A549 (cell line): Measurements from ENCODE around the gene CFHR4. TPM values are rescaled to one million over a fixed set of nuclear protein-coding genes. Genes with fewer than 3 reads are reported as not detected.

ENCODE experiments used
- ATAC-seq, 2 experiments: fragments of 200-7000 bp in 1 of 2; fragments of >200 bp in 1 of 2; cut with Nextera tagmentation in 1 of 2; cut with Tn5 transposase in 1 of 2; 3 replicates each; pipeline versions ENCODE4 v1.8.0 to v1.9.1; 2018 to 2020; ENCODE audit warnings: mild to moderate bottlenecking in 1 of 2, moderate library complexity in 1 of 2
- CTCF ChIA-PET: fragments of 300-600 bp; sonication (Branson Sonifier 250); formaldehyde crosslinking; extraction: SDS; loops from one replicate; lab custom pipeline; 2021; ENCODE audit warnings: antibody characterized with exemption, inconsistent platforms; lab: Yijun Ruan, JAX
- POLR2A ChIA-PET: fragments of 350-600 bp; formaldehyde crosslinking; extraction: SDS; loops from one replicate; lab custom pipeline; 2021; ENCODE audit warnings: antibody characterized with exemption, inconsistent platforms; lab: Yijun Ruan, JAX
- DNase-seq, 2 experiments: peaks; one replicate each; pipeline versions ENCODE4 v3.0.0 to v3.0.0-alpha.2; 2011 to 2016; ENCODE audit warnings: low read depth in 1 of 2, low spot score in 1 of 2
- FAIRE-seq: peaks from 2 replicates; lab custom pipeline; 2011; peaks lifted over from hg19 to GRCh38; lab: Jason Lieb, UNC
- H3K27ac ChIP-seq, 2 experiments: fragments of >200 bp; sonication (Bioruptor Twin); formaldehyde crosslinking; 3 replicates each; pipeline ENCODE4 v1.5.1; 2016 to 2017
- H3K4me1 ChIP-seq: fragments of >200 bp; sonication (Bioruptor Twin); formaldehyde crosslinking; 3 replicates; pipeline ENCODE4 v1.6.1; 2016
- H3K4me2 ChIP-seq: fragments of >200 bp; sonication (Bioruptor Twin); formaldehyde crosslinking; 3 replicates; pipeline ENCODE4 v1.6.1; 2016
- H3K4me3 ChIP-seq: fragments of >200 bp; sonication (Bioruptor Twin); formaldehyde crosslinking; 3 replicates; pipeline ENCODE4 v1.5.1; 2016
- H3K9me3 ChIP-seq: fragments of >200 bp; sonication (Bioruptor Twin); formaldehyde crosslinking; 3 replicates; pipeline ENCODE4 v1.6.1; 2016
- ATOH8 ChIP-seq: fragments of 250-450 bp; sonication (Bioruptor Pico); IDR thresholded peaks from 2 replicates; pipeline ENCODE4 v1.5.0; 2020; ENCODE audit warnings: low read depth, mild to moderate bottlenecking, moderate library complexity
- CBX2 ChIP-seq: fragments of 200-600 bp; sonication (generic); IDR thresholded peaks from 2 replicates; pipeline ENCODE4 v1.6.1; 2016; ENCODE audit warnings: low read depth, mild to moderate bottlenecking, borderline replicate concordance
- CEBPB ChIP-seq, 2 experiments: fragments of >200 bp in 1 of 2; sonication (Bioruptor Twin) in 1 of 2; formaldehyde crosslinking in 1 of 2; IDR thresholded peaks; 2 replicates each; pipeline ENCODE4 v1.6.1; 2012 to 2016
- FOSB ChIP-seq: fragments of 250-450 bp; sonication (Bioruptor Pico); IDR thresholded peaks from 2 replicates; pipeline ENCODE4 v1.5.0; 2020; ENCODE audit warnings: mild to moderate bottlenecking, moderate library complexity
- FOSL2 ChIP-seq, 2 experiments: fragments of 450-650 bp in 1 of 2; fragments of >200 bp in 1 of 2; sonication (Bioruptor Twin) in 1 of 2; formaldehyde crosslinking; IDR thresholded peaks; 2 replicates each; pipeline versions ENCODE4 v1.5.0 to v1.6.1; 2016 to 2020; ENCODE audit warnings: mild to moderate bottlenecking in 1 of 2, moderate library complexity in 1 of 2
- GATA3 ChIP-seq: IDR thresholded peaks from 2 replicates; pipeline ENCODE4 v1.6.1; 2012; ENCODE audit warnings: borderline replicate concordance
- HES2 ChIP-seq: fragments of >200 bp; sonication (Bioruptor Twin); formaldehyde crosslinking; IDR thresholded peaks from 2 replicates; pipeline ENCODE4 v1.6.1; 2016
- HOXA7 ChIP-seq: fragments of 250-450 bp; sonication (Bioruptor Pico); IDR thresholded peaks from 2 replicates; pipeline ENCODE4 v1.5.0; 2020; ENCODE audit warnings: mild to moderate bottlenecking, moderate library complexity
- HOXB5 ChIP-seq: fragments of 250-450 bp; sonication (Bioruptor Pico); IDR thresholded peaks from 2 replicates; pipeline ENCODE4 v1.5.0; 2020; ENCODE audit warnings: mild to moderate bottlenecking, moderate library complexity
- JUN ChIP-seq, 2 experiments: fragments of >200 bp; sonication (Bioruptor Twin); formaldehyde crosslinking; IDR thresholded peaks; 2 replicates in 1 of 2; 3 replicates in 1 of 2; pipeline ENCODE4 v1.6.1; 2016 to 2017
- MAFK ChIP-seq: fragments of 450-650 bp; IDR thresholded peaks from 2 replicates; pipeline ENCODE4 v1.6.1; 2014; ENCODE audit not compliant: partially characterized antibody
- NR3C1 ChIP-seq: fragments of >200 bp; sonication (Bioruptor Twin); formaldehyde crosslinking; IDR thresholded peaks from 3 replicates; pipeline ENCODE4 v1.6.1; 2017
- POLR2A ChIP-seq: IDR thresholded peaks from 2 replicates; pipeline ENCODE4 v1.6.1; 2012; ENCODE audit warnings: mild to moderate bottlenecking, low read length
- RAD21 ChIP-seq, 2 experiments: fragments of >200 bp in 1 of 2; sonication (Bioruptor Twin) in 1 of 2; formaldehyde crosslinking in 1 of 2; IDR thresholded peaks in 1 of 2; conservative IDR thresholded peaks in 1 of 2; 2 replicates in 1 of 2; 3 replicates in 1 of 2; pipeline ENCODE4 v1.6.1; 2012 to 2018; ENCODE audit warnings: inconsistent platforms in 1 of 2
- RARB ChIP-seq: fragments of 250-450 bp; sonication (Bioruptor Pico); IDR thresholded peaks from 2 replicates; pipeline ENCODE4 v1.8.0; 2021; ENCODE audit warnings: mild to moderate bottlenecking, moderate library complexity
- RCOR1 ChIP-seq: fragments of 150-350 bp; IDR thresholded peaks from 2 replicates; pipeline ENCODE4 v1.6.1; 2014; ENCODE audit warnings: antibody characterized with exemption, low read length, low read depth
- REST ChIP-seq: fragments of 200-600 bp; sonication (generic); IDR thresholded peaks from 2 replicates; pipeline ENCODE4 v1.6.1; 2016; ENCODE audit warnings: antibody characterized with exemption, mild to moderate bottlenecking, moderate library complexity
- RFX5 ChIP-seq: fragments of 450-650 bp; IDR thresholded peaks from 2 replicates; pipeline ENCODE4 v1.7.1; 2014; ENCODE audit warnings: antibody characterized with exemption, mild to moderate bottlenecking, moderate library complexity
- RNF2 ChIP-seq: fragments of 200-600 bp; sonication (generic); IDR thresholded peaks from 2 replicates; pipeline ENCODE4 v1.6.1; 2016; ENCODE audit warnings: low read depth, mild to moderate bottlenecking, antibody characterized with exemption, moderate library complexity, borderline replicate concordance
- TP53 ChIP-seq: fragments of 250-450 bp; sonication (Bioruptor Pico); IDR thresholded peaks from 2 replicates; pipeline ENCODE4 v1.5.0; 2021; ENCODE audit warnings: mild to moderate bottlenecking, moderate library complexity
- USF2 ChIP-seq: fragments of 450-650 bp; IDR thresholded peaks from 2 replicates; pipeline ENCODE4 v1.6.1; 2014; ENCODE audit warnings: antibody characterized with exemption
- ZC3H11A ChIP-seq: fragments of 450-650 bp; IDR thresholded peaks from 2 replicates; pipeline ENCODE4 v1.6.1; 2014; ENCODE audit warnings: antibody characterized with exemption, mild to moderate bottlenecking
- ZFP36 ChIP-seq: fragments of 450-650 bp; IDR thresholded peaks from 2 replicates; pipeline ENCODE4 v1.6.1; 2014; ENCODE audit warnings: borderline replicate concordance; ENCODE audit not compliant: partially characterized antibody
- WGBS: methylation state at CpG from one replicate; pipeline ENCODE4 v1.1.6; 2017; ENCODE audit errors: missing lambda C conversion rate; 5-methylcytosine and 5-hydroxymethylcytosine counted together
- polyA plus RNA-seq, 4 experiments: library from polyadenylated mRNA; depleted of rRNA in 3 of 4; stranded (reverse); fragments of >200 nt; fragmentation: RNase III in 1 of 4; extraction: RNeasy Plus Mini Kit Qiagen cat#74134 plus additional on column Dnase treatment in 1 of 4; gene quantifications; 2 replicates in 3 of 4; 3 replicates in 1 of 4; pipeline ENCODE4 v1.2.3, GENCODE V29; 2011 to 2017

The CFHR4 gene
- polyA plus RNA-seq, 2 of the 4 experiments (the other 2 are of a cell fraction) = not detected

GRCh38 chr1:196890668-196891067 is 2.8 kb downstream of the CFHR4 start:
- no peak for FAIRE-seq

GRCh38 chr1:196891251-196891650 is 3.4 kb downstream of the CFHR4 start:
- POLR2A ChIA-PET = no interaction called here
- 75% methylated on average over 6 of the region's 6 CpGs for WGBS
- Histone ChIP-seq H3K4me3 (no peak overlapping the region), H3K27ac (no peak overlapping the region), H3K4me2 (no peak overlapping the region), H3K4me1 (no peaks in the 10 kb centered on the region), H3K9me3 (no peaks in the 10 kb centered on the region)
- DNase-seq (no peak), ATAC-seq (no peak), FAIRE-seq (no peak)
- TF ChIP-seq POLR2A (no peak), RARB (CRISPR knock-in tag) (no peak), HES2 (no peak), FOSL2 (IDR thresholded peaks at IDR 0.05) (no peak), FOSL2 (CRISPR knock-in tag; IDR thresholded peaks at IDR 0.05) (no peak), JUN (IDR thresholded peaks at IDR 0.05) (no peak), NR3C1 (no peak), ZC3H11A (no peak), HOXA7 (no peak), ATOH8 (CRISPR knock-in tag) (no peak), TP53 (CRISPR knock-in tag) (no peak), RFX5 (no peak), REST (no peak), HOXB5 (CRISPR knock-in tag) (no peak), RAD21 (conservative IDR thresholded peaks at IDR 0.05 in 1 of 2, IDR thresholded peaks at IDR 0.05 in 1 of 2) (no peak), ZFP36 (no peak), FOSB (no peak), CEBPB (IDR thresholded peaks at IDR 0.05) (no peak), RNF2 (no peak), RCOR1 (no peak)
- CTCF ChIA-PET = no interaction called here

More at GRCh38 chr1:196890668-196891067, 2.8 kb downstream of the CFHR4 start:
- TF ChIP-seq RAD21 (conservative IDR thresholded peaks at IDR 0.05 in 1 of 2, IDR thresholded peaks at IDR 0.05 in 1 of 2) (peak in 1 of 2 experiments; percentile 29; a peak in 1 of 5 replicates), ATOH8 (CRISPR knock-in tag) (no peak)
- H3K4me3 ChIP-seq = no peak overlapping the region
- H3K27ac ChIP-seq = no peak overlapping the region
- peak in 1 of 2 experiments; percentile 4 for DNase-seq
- H3K4me2 ChIP-seq = no peak overlapping the region
- ATAC-seq = no peak
- ChIA-PET CTCF (no interaction called here), POLR2A (no interaction called here)
- 16% methylated on average over 6 of the region's 6 CpGs for WGBS
- H3K4me1 ChIP-seq = no peaks in the 10 kb centered on the region
- no peaks in the 10 kb centered on the region for H3K9me3 ChIP-seq

- Histone ChIP-seq H3K4me3 (no peak overlapping the region), H3K4me2 (no peak overlapping the region), H3K9me3 (no peaks in the 10 kb centered on the region), H3K4me1 (no peaks in the 10 kb centered on the region), H3K27ac (no peak overlapping the region)
- ATAC-seq (no peak), DNase-seq (no peak), FAIRE-seq (no peak)
- ChIA-PET POLR2A (no interaction called here), CTCF (no interaction called here)
- 63% methylated on average over 8 of the region's 8 CpGs for WGBS
- TF ChIP-seq MAFK = no peak
- TF ChIP-seq CBX2 = no peak
- no peak for TF ChIP-seq GATA3
- no peak for TF ChIP-seq USF2
- no peak for TF ChIP-seq FOSL2 (IDR thresholded peaks at IDR 0.05)
- TF ChIP-seq FOSL2 (CRISPR knock-in tag; IDR thresholded peaks at IDR 0.05) = no peak
- no peak for TF ChIP-seq NR3C1
Observed at GRCh38 chr1:196896355-196896754, 8.5 kb downstream of the CFHR4 start.
